ENCODE results near the gene USP6NL. TPM values are rescaled to one million over a fixed set of nuclear protein-coding genes. Genes with fewer than 3 reads are reported as not detected.

USP6NL gene
- total RNA-seq, 4 donors from 2014 or later: 10.4 to 14.9 (median 13.2) TPM

GRCh38 chr10:11406746-11407145 lies 204.7 kb downstream of the USP6NL start:
- intact Hi-C loops (cut with DNase I): no loop called here
- no peak for DNase-seq (ENCODE audit: extremely low spot score)
- no peaks in the 10 kb centered on the region for H3K4me1 ChIP-seq
- 75% methylated on average over 5 of the region's 5 CpGs for WGBS
- H3K27me3 ChIP-seq: no peaks in the 10 kb centered on the region
- no peak for TF ChIP-seq CTCF (IDR thresholded peaks at IDR 0.05)
- TF ChIP-seq POLR2AphosphoS5 (IDR thresholded peaks at IDR 0.05): no peak
- TF ChIP-seq EP300 (IDR thresholded peaks at IDR 0.05): no peak
- TF ChIP-seq POLR2A (IDR thresholded peaks at IDR 0.05; ENCODE audit: low read depth): no peak
- H3K9me3 ChIP-seq: peaks cover 0 to under 1% (median under 1%) of the 10 kb centered on the region in 4 donors
- H3K4me3 ChIP-seq: no peak overlapping the region
- no peak overlapping the region for H3K27ac ChIP-seq (replicated peaks in 1 of 4)
- no peaks in the 10 kb centered on the region for H3K36me3 ChIP-seq

GRCh38 chr10:11404901-11405300 lies 206.5 kb downstream of the USP6NL start:
- intact Hi-C loops (cut with DNase I): no loop called here
- Histone ChIP-seq H3K9me3 (no peaks in the 10 kb centered on the region), H3K36me3 (no peaks in the 10 kb centered on the region), H3K4me3 (no peak overlapping the region), H3K27me3 (no peaks in the 10 kb centered on the region), H3K4me1 (no peaks in the 10 kb centered on the region), H3K27ac (replicated peaks in 1 of 4) (no peak overlapping the region)
- 73% methylated on average over 13 of the region's 13 CpGs for WGBS
- no peak for TF ChIP-seq EP300 (IDR thresholded peaks at IDR 0.05)
- no peak for TF ChIP-seq CTCF (IDR thresholded peaks at IDR 0.05)
- TF ChIP-seq POLR2A (IDR thresholded peaks at IDR 0.05; ENCODE audit: low read depth): no peak
- no peak for TF ChIP-seq POLR2AphosphoS5 (IDR thresholded peaks at IDR 0.05)
- no peak for DNase-seq (ENCODE audit: extremely low spot score)

Other genes starting within 250 kb of the USP6NL start
- 10 to 100 TPM in 3 of 4 donors, 1 to 10 TPM in 1; 7.9 to 30.6 (median 19.7) TPM for gene ECHDC3, start 130.7 kb upstream of the USP6NL start, total RNA-seq
- gene PROSER2, start 211.7 kb upstream of the USP6NL start, total RNA-seq: 1 to 10 TPM; 2.5 to 5.9 (median 3.7) TPM

Data from esophagus muscularis mucosa (tissue), 4 donors.